Adrenal gland (tissue), 5 donors: ENCODE data around the gene FGL2.

Source experiments
- CTCF ChIP-seq, 6 experiments: fragments of 450-650 bp in 4 of 6; fragments of 200-600 bp in 2 of 6; sonication (generic) in 1 of 6; IDR thresholded peaks; 1 replicate in 5 of 6; 2 replicates in 1 of 6; pipeline versions ENCODE4 v1.5.1 to v1.8.0; 2016 to 2021; ENCODE audit warnings: antibody characterized with exemption in 6 of 6, mild to moderate bottlenecking in 2 of 6, moderate library complexity in 1 of 6
- POLR2A ChIP-seq, 2 donors: fragments of 450-650 bp; IDR thresholded peaks; one replicate each; pipeline ENCODE4 v1.6.1; 2017; ENCODE audit warnings: antibody characterized with exemption in 2 of 2, mild to moderate bottlenecking in 2 of 2, moderate library complexity in 1 of 2
- donor health status: DM: no; HTN: no; CAD: no.

GRCh38 chr7:77184990-77185389 lies 14.6 kb downstream of the FGL2 start:
- no peak for TF ChIP-seq CTCF (IDR thresholded peaks at IDR 0.05)
- no peak for TF ChIP-seq POLR2A (IDR thresholded peaks at IDR 0.05)
